Liver (tissue), 9 donors: ENCODE results near the gene EML2. TPM values are rescaled to one million over a fixed set of nuclear protein-coding genes. Genes with fewer than 3 reads are reported as not detected.

Source experiments
- DNase-seq: peaks from one replicate; pipeline ENCODE4 v3.0.0-alpha.2; 2017; ENCODE audit warnings: low spot score
- H3K27ac ChIP-seq, 2 donors: one replicate each; pipeline ENCODE4 v1.7.0; 2013; ENCODE audit warnings: inconsistent platforms in 2 of 2, low read length in 2 of 2, control low read depth in 1 of 2, low read depth in 1 of 2, mild to moderate bottlenecking in 1 of 2
- H3K27me3 ChIP-seq, 4 donors: one replicate each; pipeline versions ENCODE4 v1.6.1 to v1.7.0; 2013; ENCODE audit warnings: low read length in 3 of 4, inconsistent platforms in 1 of 4, mild to moderate bottlenecking in 1 of 4, moderate library complexity in 1 of 4; ENCODE audit not compliant: control insufficient read depth in 4 of 4, insufficient read depth in 4 of 4
- H3K36me3 ChIP-seq, 4 donors: one replicate each; pipeline versions ENCODE4 v1.6.1 to v1.7.0; 2013; ENCODE audit warnings: low read length in 3 of 4, mild to moderate bottlenecking in 3 of 4, low read depth in 1 of 4, moderate library complexity in 1 of 4; ENCODE audit not compliant: control insufficient read depth in 4 of 4, insufficient read depth in 3 of 4
- H3K4me1 ChIP-seq, 4 donors: one replicate each; pipeline versions ENCODE4 v1.6.1 to v1.7.0; 2013; ENCODE audit warnings: low read length in 3 of 4, mild to moderate bottlenecking in 3 of 4, moderate library complexity in 1 of 4; ENCODE audit not compliant: control insufficient read depth in 4 of 4, insufficient read depth in 4 of 4
- H3K4me3 ChIP-seq, 3 donors: one replicate each; pipeline versions ENCODE4 v1.6.1 to v1.7.0; 2013; ENCODE audit warnings: low read length in 3 of 3, control low read depth in 1 of 3, low read depth in 1 of 3, mild to moderate bottlenecking in 1 of 3
- H3K9ac ChIP-seq, 2 donors: one replicate each; pipeline ENCODE4 v1.7.0; 2013; ENCODE audit warnings: low read length in 2 of 2, mild to moderate bottlenecking in 2 of 2, moderate library complexity in 2 of 2, control low read depth in 1 of 2, low read depth in 1 of 2
- H3K9me3 ChIP-seq, 4 donors: one replicate each; pipeline versions ENCODE4 v1.6.1 to v1.7.0; 2013; ENCODE audit warnings: low read length in 3 of 4; ENCODE audit not compliant: control insufficient read depth in 4 of 4
- EGR1 ChIP-seq, 2 donors: IDR thresholded peaks; 2 replicates each; pipeline ENCODE4 v1.6.1; 2016 to 2018; ENCODE audit warnings: antibody characterized with exemption in 2 of 2, low read depth in 2 of 2
- FOXA2 ChIP-seq: IDR thresholded peaks from 2 replicates; pipeline ENCODE4 v1.6.1; 2016; ENCODE audit warnings: antibody characterized with exemption
- GABPA ChIP-seq, 2 donors: IDR thresholded peaks in 1 of 2; conservative IDR thresholded peaks in 1 of 2; 2 replicates each; pipeline ENCODE4 v1.6.1; 2016; ENCODE audit warnings: antibody characterized with exemption in 2 of 2, mild to moderate bottlenecking in 1 of 2, moderate library complexity in 1 of 2
- HNF4A ChIP-seq, 2 donors: conservative IDR thresholded peaks; 2 replicates each; pipeline ENCODE4 v1.6.1; 2016; ENCODE audit warnings: antibody characterized with exemption in 2 of 2, mild to moderate bottlenecking in 2 of 2
- HNF4G ChIP-seq: IDR thresholded peaks from 2 replicates; pipeline ENCODE4 v1.6.1; 2016; ENCODE audit warnings: antibody characterized with exemption
- JUND ChIP-seq, 2 donors: IDR thresholded peaks; 2 replicates each; pipeline ENCODE4 v1.6.1; 2016; ENCODE audit warnings: antibody characterized with exemption in 2 of 2
- NR2F2 ChIP-seq: IDR thresholded peaks from 2 replicates; pipeline ENCODE4 v1.6.1; 2016; ENCODE audit warnings: antibody characterized with exemption
- RAD21 ChIP-seq, 2 donors: IDR thresholded peaks; 2 replicates each; pipeline ENCODE4 v1.6.1; 2016; ENCODE audit warnings: antibody characterized with exemption in 2 of 2, mild to moderate bottlenecking in 2 of 2
- REST ChIP-seq: IDR thresholded peaks from 2 replicates; pipeline ENCODE4 v1.6.1; 2016; ENCODE audit warnings: antibody characterized with exemption, mild to moderate bottlenecking
- RXRA ChIP-seq, 2 donors: IDR thresholded peaks; 2 replicates each; pipeline ENCODE4 v1.6.1; 2017 to 2018; ENCODE audit warnings: antibody characterized with exemption in 2 of 2, mild to moderate bottlenecking in 1 of 2
- SP1 ChIP-seq: IDR thresholded peaks from 2 replicates; pipeline ENCODE4 v1.6.1; 2018; ENCODE audit warnings: antibody characterized with exemption, mild to moderate bottlenecking
- TAF1 ChIP-seq: conservative IDR thresholded peaks from 2 replicates; pipeline ENCODE4 v1.6.1; 2016; ENCODE audit warnings: antibody characterized with exemption, mild to moderate bottlenecking
- YY1 ChIP-seq: IDR thresholded peaks from 2 replicates; pipeline ENCODE4 v1.6.1; 2016; ENCODE audit warnings: antibody characterized with exemption, mild to moderate bottlenecking
- ZBTB33 ChIP-seq: IDR thresholded peaks from 2 replicates; pipeline ENCODE4 v1.6.1; 2016; ENCODE audit warnings: antibody characterized with exemption
- WGBS: extraction: QIAGEN DNeasy Blood & Tissue Kit; methylation state at CpG from one replicate; pipeline ENCODE4 v1.1.7; 2013; 5-methylcytosine and 5-hydroxymethylcytosine counted together
- polyA plus RNA-seq, 2 donors: library from polyadenylated mRNA; stranded (reverse) in 1 of 2; unstranded in 1 of 2; fragments of 200-250 nt in 1 of 2; fragments of >200 nt in 1 of 2; fragmentation: Nextera tagmentation in 1 of 2; extraction: Ambion mirVana in 1 of 2; gene quantifications; one replicate each; pipeline versions ENCODE4 v1.2.1 to v1.2.3, GENCODE V29; 2013 to 2015
- total RNA-seq, 2 donors: library from RNA; depleted of rRNA; stranded (reverse); fragments of >200 nt; gene quantifications; one replicate each; pipeline ENCODE4 v1.2.3, GENCODE V29; 2014
- TF ChIP-seq, protein P1 (sequence below): IDR thresholded peaks from 2 replicates; pipeline ENCODE4 v1.6.1; 2016; ENCODE audit warnings: antibody characterized with exemption
- TF ChIP-seq, protein P2 (sequence below): fragments of 150-350 bp; IDR thresholded peaks from 2 replicates; pipeline ENCODE4 v1.5.1; 2017; ENCODE audit warnings: improper control_type of control experiment, low read depth, low read length; ENCODE audit not compliant: missing input control
- TF ChIP-seq, protein P3 (sequence below): IDR thresholded peaks from 2 replicates; pipeline ENCODE4 v1.6.1; 2016; ENCODE audit warnings: antibody characterized with exemption
- donor health status: healthy.
- donor health status: healthy.
- donor health status: healthy.
- donor health status: healthy.
- donor health status: healthy.

The EML2 gene
- total and polyA plus RNA-seq, 4 donors = 1.1 to 10.4 (median 9.0) TPM

DNA sequence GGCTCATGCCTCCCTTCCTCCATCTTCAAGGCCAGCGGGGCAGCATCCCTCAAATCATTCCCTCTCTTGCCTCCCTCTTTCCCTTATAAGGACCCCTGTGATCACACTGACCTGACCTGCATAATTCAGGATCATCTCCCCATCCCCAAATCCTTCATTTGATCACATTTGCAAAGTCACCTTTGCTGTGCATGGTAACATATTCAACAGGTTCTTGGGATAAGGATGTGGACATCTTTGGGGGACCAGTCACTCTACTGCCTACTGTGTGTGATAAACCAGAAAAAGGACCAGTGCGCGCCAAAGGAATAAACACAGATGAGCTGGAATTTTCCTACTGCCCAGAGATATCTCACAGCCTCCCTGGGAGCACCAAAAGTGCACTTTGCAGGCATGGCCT lies 62.5 kb downstream of the EML2 start:
- TF ChIP-seq REST (no peak), RAD21 (IDR thresholded peaks at IDR 0.05) (no peak), HNF4A (conservative IDR thresholded peaks at IDR 0.05) (no peak), SP1 (no peak), HNF4G (no peak)
- TF ChIP-seq, protein P1, sequence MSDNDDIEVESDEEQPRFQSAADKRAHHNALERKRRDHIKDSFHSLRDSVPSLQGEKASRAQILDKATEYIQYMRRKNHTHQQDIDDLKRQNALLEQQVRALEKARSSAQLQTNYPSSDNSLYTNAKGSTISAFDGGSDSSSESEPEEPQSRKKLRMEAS = no peak
- TF ChIP-seq, protein P2, sequence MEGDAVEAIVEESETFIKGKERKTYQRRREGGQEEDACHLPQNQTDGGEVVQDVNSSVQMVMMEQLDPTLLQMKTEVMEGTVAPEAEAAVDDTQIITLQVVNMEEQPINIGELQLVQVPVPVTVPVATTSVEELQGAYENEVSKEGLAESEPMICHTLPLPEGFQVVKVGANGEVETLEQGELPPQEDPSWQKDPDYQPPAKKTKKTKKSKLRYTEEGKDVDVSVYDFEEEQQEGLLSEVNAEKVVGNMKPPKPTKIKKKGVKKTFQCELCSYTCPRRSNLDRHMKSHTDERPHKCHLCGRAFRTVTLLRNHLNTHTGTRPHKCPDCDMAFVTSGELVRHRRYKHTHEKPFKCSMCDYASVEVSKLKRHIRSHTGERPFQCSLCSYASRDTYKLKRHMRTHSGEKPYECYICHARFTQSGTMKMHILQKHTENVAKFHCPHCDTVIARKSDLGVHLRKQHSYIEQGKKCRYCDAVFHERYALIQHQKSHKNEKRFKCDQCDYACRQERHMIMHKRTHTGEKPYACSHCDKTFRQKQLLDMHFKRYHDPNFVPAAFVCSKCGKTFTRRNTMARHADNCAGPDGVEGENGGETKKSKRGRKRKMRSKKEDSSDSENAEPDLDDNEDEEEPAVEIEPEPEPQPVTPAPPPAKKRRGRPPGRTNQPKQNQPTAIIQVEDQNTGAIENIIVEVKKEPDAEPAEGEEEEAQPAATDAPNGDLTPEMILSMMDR = no peak
- H3K9ac ChIP-seq = no peak overlapping the region
- no peak overlapping the region for H3K4me3 ChIP-seq
- H3K9me3 ChIP-seq = no peaks in the 10 kb centered on the region
- H3K27ac ChIP-seq = peak overlapping the region; percentile 28 to 45
- H3K4me1 ChIP-seq = peaks cover 6 to 46% (median 35%) of the 10 kb centered on the region in 4 donors
- no peaks in the 10 kb centered on the region for H3K36me3 ChIP-seq
- no peaks in the 10 kb centered on the region for H3K27me3 ChIP-seq
- DNase-seq = no peak
- WGBS = 62% methylated on average over 3 of the region's 3 CpGs

DNA sequence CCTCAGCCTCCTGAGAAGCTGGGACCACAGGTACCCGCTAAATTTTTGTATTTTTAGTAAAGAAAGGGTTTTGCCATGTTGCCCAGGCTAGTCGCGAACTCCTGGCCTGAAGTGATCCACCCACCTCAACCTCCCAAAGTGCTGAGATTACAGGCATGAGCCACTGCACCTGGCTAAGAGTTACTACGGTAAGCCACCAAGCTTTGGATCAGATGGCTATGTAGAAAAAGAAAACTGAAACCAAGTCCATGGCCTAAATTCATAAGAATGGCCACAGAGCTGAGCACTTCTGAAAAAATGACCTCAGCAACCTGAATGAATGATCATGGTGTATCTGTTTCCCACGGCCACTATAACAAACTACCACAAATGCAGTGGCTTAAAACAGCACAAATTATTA lies 64.0 kb downstream of the EML2 start:
- no peaks in the 10 kb centered on the region for H3K27me3 ChIP-seq
- H3K9ac ChIP-seq = no peak overlapping the region
- no peak overlapping the region for H3K4me3 ChIP-seq
- no peak for DNase-seq
- 82% methylated on average over 5 of the region's 5 CpGs for whole genome bisulfite sequencing
- no peaks in the 10 kb centered on the region for H3K9me3 ChIP-seq
- TF ChIP-seq GABPA (IDR thresholded peaks at IDR 0.05 in 1 of 2, conservative IDR thresholded peaks at IDR 0.05 in 1 of 2) (no peak), EGR1 (IDR thresholded peaks at IDR 0.05; ENCODE audit: low read depth in 2 of 2) (no peak), RXRA (IDR thresholded peaks at IDR 0.05) (no peak), YY1 (no peak), TAF1 (no peak), REST (no peak), HNF4G (no peak), HNF4A (conservative IDR thresholded peaks at IDR 0.05) (no peak), ZBTB33 (no peak), JUND (IDR thresholded peaks at IDR 0.05) (no peak), NR2F2 (no peak), FOXA2 (no peak), SP1 (no peak)
- TF ChIP-seq, protein P2 = no peak
- TF ChIP-seq, protein P1 = no peak
- TF ChIP-seq, protein P3, sequence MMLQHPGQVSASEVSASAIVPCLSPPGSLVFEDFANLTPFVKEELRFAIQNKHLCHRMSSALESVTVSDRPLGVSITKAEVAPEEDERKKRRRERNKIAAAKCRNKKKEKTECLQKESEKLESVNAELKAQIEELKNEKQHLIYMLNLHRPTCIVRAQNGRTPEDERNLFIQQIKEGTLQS = no peak
- H3K27ac ChIP-seq = peak overlapping the region in 1 of 2 donors; percentile 56
- H3K4me1 ChIP-seq = peaks cover 6 to 40% (median 35%) of the 10 kb centered on the region in 4 donors
- H3K36me3 ChIP-seq = no peaks in the 10 kb centered on the region
